Measurements from ENCODE around the gene BCL7A.

DNA sequence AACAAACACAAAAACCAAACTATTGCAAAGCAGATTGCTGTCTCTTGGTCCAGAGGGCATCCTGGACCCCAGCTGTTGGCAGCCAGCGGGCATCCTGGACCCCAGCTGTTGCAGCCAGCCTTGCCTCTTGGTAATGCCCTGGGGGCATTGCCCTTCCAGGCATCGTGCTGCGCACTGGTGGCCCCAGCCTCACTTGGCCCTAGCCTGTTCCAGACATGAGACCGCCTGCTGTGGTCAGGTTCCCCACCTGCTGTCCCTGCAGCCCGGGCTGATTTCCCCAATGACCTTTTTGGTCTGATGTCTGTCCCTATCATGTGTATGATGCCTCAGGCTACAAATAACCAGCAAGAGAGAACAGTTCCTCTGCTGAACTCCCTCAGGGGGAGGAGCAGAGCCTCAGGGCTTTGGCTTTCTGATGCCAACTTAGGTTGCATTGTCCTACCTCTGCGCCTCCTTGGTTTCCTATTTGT, 77.6 kb downstream of the BCL7A start:
- TF ChIP-seq, protein P1, sequence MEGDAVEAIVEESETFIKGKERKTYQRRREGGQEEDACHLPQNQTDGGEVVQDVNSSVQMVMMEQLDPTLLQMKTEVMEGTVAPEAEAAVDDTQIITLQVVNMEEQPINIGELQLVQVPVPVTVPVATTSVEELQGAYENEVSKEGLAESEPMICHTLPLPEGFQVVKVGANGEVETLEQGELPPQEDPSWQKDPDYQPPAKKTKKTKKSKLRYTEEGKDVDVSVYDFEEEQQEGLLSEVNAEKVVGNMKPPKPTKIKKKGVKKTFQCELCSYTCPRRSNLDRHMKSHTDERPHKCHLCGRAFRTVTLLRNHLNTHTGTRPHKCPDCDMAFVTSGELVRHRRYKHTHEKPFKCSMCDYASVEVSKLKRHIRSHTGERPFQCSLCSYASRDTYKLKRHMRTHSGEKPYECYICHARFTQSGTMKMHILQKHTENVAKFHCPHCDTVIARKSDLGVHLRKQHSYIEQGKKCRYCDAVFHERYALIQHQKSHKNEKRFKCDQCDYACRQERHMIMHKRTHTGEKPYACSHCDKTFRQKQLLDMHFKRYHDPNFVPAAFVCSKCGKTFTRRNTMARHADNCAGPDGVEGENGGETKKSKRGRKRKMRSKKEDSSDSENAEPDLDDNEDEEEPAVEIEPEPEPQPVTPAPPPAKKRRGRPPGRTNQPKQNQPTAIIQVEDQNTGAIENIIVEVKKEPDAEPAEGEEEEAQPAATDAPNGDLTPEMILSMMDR (IDR thresholded peaks at IDR 0.05): no peak
- TF ChIP-seq MXI1 (IDR thresholded peaks at IDR 0.05; ENCODE audit: low read depth, low read length) (no peak), RAD21 (IDR thresholded peaks at IDR 0.05; ENCODE audit: low read length) (no peak), POLR2AphosphoS5 (IDR thresholded peaks at IDR 0.05; ENCODE audit: low read depth, low read length) (no peak), JUND (IDR thresholded peaks at IDR 0.05) (no peak), GATA2 (CRISPR knock-in tag; IDR thresholded peaks at IDR 0.05) (no peak), GABPA (IDR thresholded peaks at IDR 0.05; ENCODE audit: low read depth) (no peak), RXRA (IDR thresholded peaks at IDR 0.05; ENCODE audit: borderline replicate concordance, low read depth) (no peak)
- TF ChIP-seq, protein P2, sequence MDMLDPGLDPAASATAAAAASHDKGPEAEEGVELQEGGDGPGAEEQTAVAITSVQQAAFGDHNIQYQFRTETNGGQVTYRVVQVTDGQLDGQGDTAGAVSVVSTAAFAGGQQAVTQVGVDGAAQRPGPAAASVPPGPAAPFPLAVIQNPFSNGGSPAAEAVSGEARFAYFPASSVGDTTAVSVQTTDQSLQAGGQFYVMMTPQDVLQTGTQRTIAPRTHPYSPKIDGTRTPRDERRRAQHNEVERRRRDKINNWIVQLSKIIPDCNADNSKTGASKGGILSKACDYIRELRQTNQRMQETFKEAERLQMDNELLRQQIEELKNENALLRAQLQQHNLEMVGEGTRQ (IDR thresholded peaks at IDR 0.05; ENCODE audit: borderline replicate concordance, low read depth, low read length): no peak
- TF ChIP-seq, protein P3, sequence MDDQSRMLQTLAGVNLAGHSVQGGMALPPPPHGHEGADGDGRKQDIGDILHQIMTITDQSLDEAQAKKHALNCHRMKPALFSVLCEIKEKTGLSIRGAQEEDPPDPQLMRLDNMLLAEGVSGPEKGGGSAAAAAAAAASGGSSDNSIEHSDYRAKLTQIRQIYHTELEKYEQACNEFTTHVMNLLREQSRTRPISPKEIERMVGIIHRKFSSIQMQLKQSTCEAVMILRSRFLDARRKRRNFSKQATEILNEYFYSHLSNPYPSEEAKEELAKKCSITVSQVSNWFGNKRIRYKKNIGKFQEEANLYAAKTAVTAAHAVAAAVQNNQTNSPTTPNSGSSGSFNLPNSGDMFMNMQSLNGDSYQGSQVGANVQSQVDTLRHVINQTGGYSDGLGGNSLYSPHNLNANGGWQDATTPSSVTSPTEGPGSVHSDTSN (IDR thresholded peaks at IDR 0.05): no peak
